ENCODE results near the gene HEATR5A.
"Not testable (repeated sequence)": the region's sequence is repeated elsewhere in the genome, so short reads cannot be mapped to it uniquely, and the experiment has no call there.

HEATR5A gene

GRCh38 chr14:31388687-31389413 is 31.5 kb downstream of the HEATR5A start:
- no peak for DNase-seq (ENCODE audit: low read depth)

GRCh38 chr14:31387091-31387490 is 33.3 kb downstream of the HEATR5A start:
- no peak for DNase-seq (ENCODE audit: low read depth)

- DNase-seq (ENCODE audit: low read depth), result no peak
These were observed 34.1 kb downstream of the HEATR5A start for GRCh38 chr14:31386271-31386670.

- no peak for DNase-seq (ENCODE audit: low read depth)
These were observed 38.1 kb downstream of the HEATR5A start for GRCh38 chr14:31382221-31382620.

GRCh38 chr14:31380106-31380505 is 40.2 kb downstream of the HEATR5A start:
- DNase-seq (ENCODE audit: low read depth), result no peak

- not testable (repeated sequence) for DNase-seq (ENCODE audit: low read depth)
These were observed 41.0 kb downstream of the HEATR5A start for GRCh38 chr14:31379125-31379947.

- DNase-seq (ENCODE audit: low read depth), result no peak
These were observed 42.9 kb downstream of the HEATR5A start for GRCh38 chr14:31377433-31377832.

- no peak for DNase-seq (ENCODE audit: low read depth)
These were observed 48.7 kb downstream of the HEATR5A start for GRCh38 chr14:31371646-31372045.

- no peak for DNase-seq (ENCODE audit: low read depth)
These were observed 56.8 kb downstream of the HEATR5A start for GRCh38 chr14:31363331-31364073.

GRCh38 chr14:31362746-31363145 is 57.6 kb downstream of the HEATR5A start:
- no peak for DNase-seq (ENCODE audit: low read depth)

GRCh38 chr14:31361761-31362160 is 58.6 kb downstream of the HEATR5A start:
- DNase-seq (ENCODE audit: low read depth), result not testable (repeated sequence)

GRCh38 chr14:31360919-31361662 is 59.3 kb downstream of the HEATR5A start:
- DNase-seq (ENCODE audit: low read depth), result peak; percentile 8

- no peak for DNase-seq (ENCODE audit: low read depth)
These were observed 63.1 kb downstream of the HEATR5A start for GRCh38 chr14:31357279-31357678.

- DNase-seq (ENCODE audit: low read depth), result no peak
These were observed 74.3 kb downstream of the HEATR5A start for GRCh38 chr14:31346097-31346496.

GRCh38 chr14:31341280-31341679 is 79.1 kb downstream of the HEATR5A start:
- no peak for DNase-seq (ENCODE audit: low read depth)

- no peak for DNase-seq (ENCODE audit: low read depth)
These were observed 79.9 kb downstream of the HEATR5A start for GRCh38 chr14:31340297-31341063.

- DNase-seq (ENCODE audit: low read depth), result no peak
These were observed 80.6 kb downstream of the HEATR5A start for GRCh38 chr14:31339743-31340142.

- DNase-seq (ENCODE audit: low read depth), result no peak
These were observed 83.0 kb downstream of the HEATR5A start for GRCh38 chr14:31337331-31337730.

GRCh38 chr14:31336646-31337045 is 83.7 kb downstream of the HEATR5A start:
- no peak for DNase-seq (ENCODE audit: low read depth)

- not testable (repeated sequence) for DNase-seq (ENCODE audit: low read depth)
These were observed 89.0 kb downstream of the HEATR5A start for GRCh38 chr14:31331395-31331794.
